ENCODE measurements around the gene MPO. TPM values are rescaled to one million over a fixed set of nuclear protein-coding genes. Genes with fewer than 3 reads are reported as not detected.

Gene MPO
- total RNA-seq, 1 donor from 2014 or later: not detected

GRCh38 chr17:58307468-58308172, 26.9 kb upstream of the MPO start:
- peaks cover 7% of the 10 kb centered on the region for H3K4me1 Mint-ChIP-seq
- no peaks in the 10 kb centered on the region for H3K9me3 Mint-ChIP-seq
- DNase-seq (no peak), ATAC-seq (ENCODE audit: low read depth) (no peak)
- ChIA-PET POLR2A (interaction anchor here (0.5 kb wide), 1 partner anchor 8 kb away, joined by 4 read pairs; no protein-coding TSS in a partner anchor), CTCF (interaction anchor here (1.6 kb wide), 1 partner anchor 10 kb away, joined by 5 read pairs; no protein-coding TSS in a partner anchor)
- intact Hi-C loops (cut with micrococcal nuclease): no loop called here
- H3K4me3 Mint-ChIP-seq: no peak overlapping the region
- no peak overlapping the region for H3K27ac Mint-ChIP-seq
- H3K36me3 Mint-ChIP-seq (ENCODE audit: low read depth): no peaks in the 10 kb centered on the region
- TF ChIP-seq CTCF (IDR thresholded peaks at IDR 0.05): no peak
- no peaks in the 10 kb centered on the region for H3K27me3 Mint-ChIP-seq

DNA sequence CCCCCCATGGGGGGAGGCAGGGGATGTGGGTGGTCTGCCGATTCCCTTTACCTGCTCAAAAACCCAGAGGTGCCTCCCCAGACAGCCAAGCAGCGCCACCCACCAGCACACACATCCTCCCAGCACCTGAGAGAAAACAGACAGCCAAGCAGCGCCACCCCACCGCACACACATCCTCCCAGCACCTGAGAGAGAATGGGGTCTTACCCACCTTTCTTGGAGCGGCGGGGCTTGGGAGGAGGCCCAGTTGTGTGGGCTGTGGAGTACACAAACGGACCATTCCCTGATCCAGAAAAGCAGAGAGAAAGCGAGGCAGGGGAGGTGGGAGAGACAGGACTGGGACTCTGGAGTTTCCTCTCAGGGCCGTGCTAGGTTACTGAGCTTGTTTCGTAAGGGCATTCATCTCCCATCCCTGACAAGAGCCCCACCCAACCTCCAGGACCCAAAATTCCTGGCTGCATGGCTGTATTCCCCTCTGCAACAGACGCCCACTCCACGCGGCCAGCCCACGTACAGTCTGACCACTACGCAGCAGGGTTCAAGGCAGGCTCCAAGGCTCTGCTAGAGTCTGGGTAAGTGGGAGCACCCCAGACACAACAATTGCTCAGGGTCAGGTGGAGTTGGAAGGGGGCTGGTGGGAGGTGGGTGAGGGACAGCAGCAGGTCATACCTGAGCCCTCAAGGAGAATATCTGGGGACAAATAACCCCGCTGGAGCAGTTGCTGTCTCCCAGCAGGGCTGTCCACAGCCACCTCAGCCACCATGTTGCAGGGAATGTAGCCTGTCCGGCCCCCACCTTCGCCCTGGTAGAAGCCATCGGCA, 25.6 kb upstream of the MPO start:
- ChIA-PET POLR2A (no interaction called here), CTCF (interaction anchor here (1.6 kb wide), 1 partner anchor 11 kb away, joined by 5 read pairs; no protein-coding TSS in a partner anchor)
- intact Hi-C loops (cut with micrococcal nuclease): no loop called here
- Mint-ChIP-seq H3K36me3 (ENCODE audit: low read depth) (no peaks in the 10 kb centered on the region), H3K4me3 (no peak overlapping the region), H3K9me3 (no peaks in the 10 kb centered on the region), H3K27me3 (no peaks in the 10 kb centered on the region), H3K27ac (no peak overlapping the region), H3K4me1 (peaks cover 7% of the 10 kb centered on the region)
- no peak for DNase-seq
- no peak for TF ChIP-seq CTCF (IDR thresholded peaks at IDR 0.05)
- no peak for ATAC-seq (ENCODE audit: low read depth)

DNA sequence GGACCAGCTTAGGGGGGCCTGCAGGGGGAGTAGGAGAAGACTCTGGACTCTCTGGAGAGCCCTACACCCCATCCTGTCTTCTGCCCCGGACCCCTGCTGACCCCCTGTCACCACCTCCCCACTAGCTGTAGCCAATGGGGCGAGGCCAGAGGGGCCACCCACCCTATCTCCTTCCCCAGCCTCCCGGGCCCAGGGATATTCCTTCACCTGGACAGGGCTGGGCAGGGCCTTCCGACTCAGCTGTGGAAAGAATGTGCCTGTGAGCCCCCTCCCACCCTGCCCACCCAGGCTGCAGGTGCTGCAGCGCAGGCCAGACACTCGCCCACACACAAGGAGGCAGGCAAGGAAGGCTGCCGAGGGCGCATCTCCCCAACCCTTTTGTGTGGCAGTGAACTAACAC, 24.9 kb upstream of the MPO start:
- POLR2A ChIA-PET: interaction anchor here (2.1 kb wide), 1 partner anchor 23 kb away, joined by 8 read pairs; the partner anchor contains the start of gene TSPOAP1
- ATAC-seq (ENCODE audit: low read depth): no peak

GRCh38 chr17:58304750-58305486, 24.2 kb upstream of the MPO start:
- POLR2A ChIA-PET: interaction anchor here (1.1 to 2.1 kb wide), 3 partner anchors 23 to 39 kb away, joined by 4 to 8 read pairs (median 6); partner anchors contain the start of gene TSPOAP1
- no peaks in the 10 kb centered on the region for H3K9me3 Mint-ChIP-seq
- no peak for ATAC-seq (ENCODE audit: low read depth)

More for the DNA sequence above, 24.9 kb upstream of the MPO start:
- H3K27ac Mint-ChIP-seq: no peak overlapping the region
- no peak for TF ChIP-seq CTCF (IDR thresholded peaks at IDR 0.05)
- H3K27me3 Mint-ChIP-seq: no peaks in the 10 kb centered on the region
- intact Hi-C loops (cut with micrococcal nuclease): no loop called here
- H3K36me3 Mint-ChIP-seq (ENCODE audit: low read depth): no peaks in the 10 kb centered on the region
- H3K4me3 Mint-ChIP-seq: no peak overlapping the region
- H3K4me1 Mint-ChIP-seq: peaks cover 7% of the 10 kb centered on the region
- H3K9me3 Mint-ChIP-seq: no peaks in the 10 kb centered on the region
- DNase-seq: no peak
- CTCF ChIA-PET: interaction anchor here (1.0 to 3.2 kb wide), 4 partner anchors 9 to 168 kb away, joined by 3 to 12 read pairs (median 4); no protein-coding TSS in a partner anchor

More at GRCh38 chr17:58304750-58305486, 24.2 kb upstream of the MPO start:
- TF ChIP-seq CTCF (IDR thresholded peaks at IDR 0.05): no peak
- H3K4me3 Mint-ChIP-seq: no peak overlapping the region
- H3K4me1 Mint-ChIP-seq: peaks cover 7% of the 10 kb centered on the region
- CTCF ChIA-PET: interaction anchor here (1.0 to 3.2 kb wide), 9 partner anchors 9 to 169 kb away, joined by 3 to 12 read pairs (median 5); partner anchors contain the start of gene RNF43
- intact Hi-C loops (cut with micrococcal nuclease): loop anchor here (1.0 to 5.0 kb wide), 2 partner anchors 58 to 142 kb away; no protein-coding TSS in a partner anchor
- no peaks in the 10 kb centered on the region for H3K27me3 Mint-ChIP-seq
- no peak overlapping the region for H3K27ac Mint-ChIP-seq
- no peaks in the 10 kb centered on the region for H3K36me3 Mint-ChIP-seq (ENCODE audit: low read depth)
- DNase-seq: no peak

All from activated B cell treated with CpG ODN at 0.5 μM for 24 hours (primary cell).